AG09319 (cell line): ENCODE measurements around the gene GNA12.

Source experiments
- DNase-seq: peaks from one replicate; pipeline ENCODE4 v3.0.0-alpha.2; 2010; ENCODE audit warnings: low read depth; ENCODE audit errors: extremely low read depth
- CTCF ChIP-seq: IDR thresholded peaks from 2 replicates; pipeline ENCODE4 v1.5.1; 2011; ENCODE audit warnings: low read depth, mild to moderate bottlenecking, inconsistent platforms, low read length, moderate library complexity

GNA12 gene

DNA sequence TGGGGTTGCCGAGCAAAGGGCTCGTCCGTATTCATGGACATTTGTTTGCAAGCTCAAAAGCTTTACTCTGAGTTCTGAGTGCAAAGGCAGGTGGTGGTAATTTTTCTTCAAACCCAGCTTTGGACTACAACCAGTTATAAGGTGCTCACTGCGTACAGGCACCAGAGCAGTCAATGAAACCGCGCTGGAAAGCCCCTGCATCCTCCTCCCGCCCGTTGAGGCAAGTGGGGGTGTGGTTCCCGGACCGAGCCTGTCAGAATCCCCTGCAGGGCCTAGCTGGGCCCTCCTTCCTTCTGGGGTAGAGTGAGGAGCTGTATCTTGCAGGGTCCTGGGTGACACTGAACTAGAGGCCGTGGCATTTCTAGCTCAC, 133.8 kb downstream of the GNA12 start:
- TF ChIP-seq CTCF = no peak
- DNase-seq = no peak

DNA sequence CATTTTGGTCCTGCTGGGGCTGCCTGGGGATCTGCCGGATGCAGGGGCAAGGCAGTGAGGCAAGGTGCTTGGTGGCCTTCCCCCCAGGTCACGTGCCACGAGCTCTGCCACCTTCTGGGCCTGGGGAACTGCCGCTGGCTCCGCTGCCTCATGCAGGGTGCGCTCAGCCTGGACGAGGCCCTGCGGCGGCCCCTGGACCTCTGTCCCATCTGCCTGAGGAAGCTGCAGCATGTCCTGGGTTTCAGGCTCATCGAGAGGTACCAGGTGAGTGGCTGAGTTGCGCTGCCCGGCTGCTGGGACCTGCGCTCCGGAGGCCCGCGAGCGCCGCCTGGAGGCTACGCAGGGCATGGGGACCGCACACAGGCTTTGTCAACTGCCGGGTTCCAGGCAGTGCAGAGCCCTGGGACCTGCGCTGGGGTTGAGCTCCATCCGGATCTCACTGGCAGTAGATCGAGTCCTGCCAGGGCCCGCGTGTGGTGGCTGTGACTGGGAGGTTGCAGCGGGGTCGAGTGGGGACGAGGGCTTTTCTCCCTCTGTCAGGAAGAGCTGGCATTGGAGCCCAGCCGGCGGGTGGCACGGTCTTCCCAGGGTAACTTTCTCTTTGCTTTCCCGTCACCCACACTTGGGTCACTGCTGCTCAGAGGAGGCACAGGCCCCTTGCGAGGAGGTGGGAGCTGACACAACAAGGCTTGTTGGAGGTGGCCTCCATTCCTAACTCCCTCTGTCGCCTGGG, 134.4 kb downstream of the GNA12 start:
- no peak for DNase-seq
- TF ChIP-seq CTCF = peak; percentile 84

DNA sequence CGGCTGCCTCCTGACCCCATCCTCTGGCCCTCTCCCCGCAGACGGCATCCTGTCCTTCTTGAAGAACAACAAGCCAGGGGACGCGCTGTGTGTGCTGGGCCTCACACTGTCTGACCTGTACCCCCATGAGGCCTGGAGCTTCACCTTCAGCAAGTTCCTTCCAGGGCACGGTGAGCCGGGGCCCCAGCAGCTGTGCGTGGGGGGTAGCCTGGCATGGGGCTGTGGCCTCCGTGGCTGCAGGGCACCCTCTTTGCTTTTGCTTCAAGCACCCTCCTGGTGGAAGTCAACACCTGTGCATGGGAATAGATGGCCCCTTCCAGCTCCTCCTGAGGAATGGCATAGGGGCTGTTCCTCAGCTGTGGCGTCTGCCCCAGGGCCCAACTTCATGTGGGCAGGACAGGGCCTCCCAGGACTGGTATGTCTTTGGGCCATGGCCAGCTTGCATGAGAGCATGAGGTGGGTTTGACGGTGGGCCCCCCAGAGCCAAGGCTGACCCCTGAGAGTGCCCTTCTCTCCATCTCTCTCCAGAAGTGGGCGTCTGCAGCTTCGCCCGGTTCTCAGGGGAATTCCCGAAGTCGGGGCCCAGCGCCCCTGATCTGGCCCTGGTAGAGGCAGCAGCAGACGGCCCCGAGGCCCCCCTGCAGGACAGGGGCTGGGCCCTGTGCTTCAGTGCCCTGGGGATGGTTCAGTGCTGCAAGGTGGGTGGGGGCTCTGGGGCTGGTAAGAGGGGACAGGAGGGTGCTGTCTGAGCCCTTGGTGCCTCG, 135.4 kb downstream of the GNA12 start:
- no peak for DNase-seq
- no peak for TF ChIP-seq CTCF

DNA sequence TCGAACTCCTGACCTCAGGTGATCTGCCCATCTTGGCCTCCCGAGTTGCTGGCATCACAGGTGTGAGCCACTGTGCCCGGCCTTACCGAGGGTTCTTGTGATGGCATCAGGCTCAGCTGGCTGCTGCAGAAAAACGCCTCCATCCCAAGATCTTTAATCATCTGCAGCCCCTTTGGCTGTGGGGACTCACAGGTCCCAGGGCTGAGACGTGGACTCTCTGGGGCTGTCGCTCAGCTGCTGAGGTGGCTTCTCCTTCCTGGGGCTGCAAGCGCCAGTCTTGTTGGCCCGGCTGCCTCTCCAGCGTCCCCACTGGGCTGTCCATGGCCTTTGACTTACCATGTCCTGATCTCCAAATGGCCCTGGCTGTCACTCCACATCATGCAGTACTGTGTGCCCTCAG, 136.1 kb downstream of the GNA12 start:
- no peak for TF ChIP-seq CTCF
- no peak for DNase-seq

DNA sequence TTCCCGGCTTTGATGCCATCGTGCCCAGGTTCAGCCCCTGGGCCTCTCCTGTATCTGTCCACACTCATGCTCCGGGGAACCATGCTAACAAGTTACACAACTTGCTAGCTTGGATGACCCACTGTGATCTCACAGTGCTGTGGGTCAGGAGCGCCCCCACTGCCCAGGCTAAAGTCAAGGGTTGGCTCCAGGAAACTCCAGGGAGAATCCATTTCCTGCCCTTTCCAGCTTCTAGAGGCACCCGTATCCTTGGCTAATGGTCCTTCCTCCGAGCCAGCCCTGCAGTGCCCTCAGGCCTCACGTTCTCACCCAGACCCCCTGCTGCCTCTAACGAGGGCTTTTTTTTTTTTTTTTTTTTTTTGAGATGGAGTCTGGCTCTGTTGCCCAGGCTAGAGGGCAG, 136.6 kb downstream of the GNA12 start:
- no peak for DNase-seq
- TF ChIP-seq CTCF = no peak

DNA sequence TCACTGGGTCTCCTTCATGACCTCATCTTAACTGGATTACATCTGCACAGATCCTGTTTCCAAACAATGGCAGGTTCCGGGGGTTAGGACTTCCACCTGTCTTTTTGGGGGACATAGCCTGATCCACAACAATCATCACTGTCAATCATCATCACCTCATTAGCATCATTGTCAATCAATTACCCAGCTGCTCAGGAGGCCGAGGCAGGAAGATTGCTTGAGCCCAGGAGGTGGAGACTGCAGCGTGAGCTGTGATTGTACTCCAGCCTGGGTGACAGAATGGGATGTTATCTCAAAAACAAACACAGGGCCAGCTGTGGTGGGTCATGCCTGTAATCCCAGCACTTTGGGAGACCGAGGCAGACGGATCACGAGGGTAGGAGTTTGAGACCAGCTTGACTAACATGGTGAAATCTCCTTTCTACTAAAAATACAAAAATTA, 137.4 kb downstream of the GNA12 start:
- TF ChIP-seq CTCF = no peak
- DNase-seq = no peak

GRCh38 chr7:2705371-2706096, 138.6 kb downstream of the GNA12 start:
- no peak for TF ChIP-seq CTCF
- no peak for DNase-seq
